ENCODE measurements around the gene NBEAL2.
A peak's percentile ranks its signal among the peaks of the same experiment; 100 is the strongest.

Gene NBEAL2

DNA sequence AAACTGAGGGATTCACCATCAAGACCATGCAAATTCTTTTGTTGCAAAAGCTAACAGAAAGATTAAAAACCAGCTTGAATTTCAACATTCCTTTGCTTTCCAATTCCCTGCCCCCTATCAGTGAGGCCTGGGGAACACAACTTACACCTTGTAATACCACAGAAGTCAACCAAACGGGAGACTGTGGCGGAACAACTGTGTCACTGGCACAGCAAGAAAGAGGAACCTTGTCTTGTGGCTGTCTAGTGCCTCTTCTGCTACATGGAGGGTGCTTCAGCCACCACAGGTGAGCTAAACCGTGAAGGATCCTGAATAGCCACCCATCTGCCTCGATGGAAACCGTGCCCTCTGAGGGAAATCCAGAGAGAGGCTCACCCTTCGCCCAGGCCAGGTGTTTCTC lies 14.3 kb upstream of the NBEAL2 start:
- DNase-seq: peak; percentile 75 to 77

GRCh38 chr3:46966811-46967210 lies 12.7 kb upstream of the NBEAL2 start:
- DNase-seq: peak; percentile 8 to 11

DNA sequence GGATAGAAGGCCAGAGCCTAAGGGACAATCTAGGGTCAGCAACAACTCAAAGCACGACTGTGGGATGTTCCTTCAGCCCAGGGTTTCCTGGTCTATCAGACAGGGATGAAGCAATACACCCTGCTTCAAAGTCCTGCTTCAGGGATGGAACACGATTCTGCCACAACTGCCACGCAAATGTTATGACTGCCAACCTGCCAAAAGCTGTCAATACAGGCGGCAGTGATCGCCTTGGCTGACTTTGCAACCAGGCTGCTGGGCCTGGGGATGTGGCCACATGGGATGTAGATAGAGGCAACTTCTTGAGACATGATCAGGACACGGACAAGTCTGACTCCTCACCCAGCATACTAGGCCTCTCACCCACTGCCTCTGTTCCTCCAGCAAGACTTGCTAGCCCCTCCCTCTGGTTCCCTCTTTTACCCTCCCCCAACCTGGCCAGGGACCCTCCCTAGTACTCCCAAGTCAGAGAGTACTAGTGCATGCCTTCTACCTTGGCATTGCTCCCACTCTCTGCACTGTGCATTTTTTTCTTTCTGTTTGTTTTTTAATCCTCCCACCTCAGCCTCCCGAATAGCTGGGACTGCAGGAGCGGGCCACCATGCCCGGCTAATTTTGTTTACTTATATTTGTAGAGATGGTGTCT lies 10.6 kb upstream of the NBEAL2 start:
- DNase-seq: no peak

DNA sequence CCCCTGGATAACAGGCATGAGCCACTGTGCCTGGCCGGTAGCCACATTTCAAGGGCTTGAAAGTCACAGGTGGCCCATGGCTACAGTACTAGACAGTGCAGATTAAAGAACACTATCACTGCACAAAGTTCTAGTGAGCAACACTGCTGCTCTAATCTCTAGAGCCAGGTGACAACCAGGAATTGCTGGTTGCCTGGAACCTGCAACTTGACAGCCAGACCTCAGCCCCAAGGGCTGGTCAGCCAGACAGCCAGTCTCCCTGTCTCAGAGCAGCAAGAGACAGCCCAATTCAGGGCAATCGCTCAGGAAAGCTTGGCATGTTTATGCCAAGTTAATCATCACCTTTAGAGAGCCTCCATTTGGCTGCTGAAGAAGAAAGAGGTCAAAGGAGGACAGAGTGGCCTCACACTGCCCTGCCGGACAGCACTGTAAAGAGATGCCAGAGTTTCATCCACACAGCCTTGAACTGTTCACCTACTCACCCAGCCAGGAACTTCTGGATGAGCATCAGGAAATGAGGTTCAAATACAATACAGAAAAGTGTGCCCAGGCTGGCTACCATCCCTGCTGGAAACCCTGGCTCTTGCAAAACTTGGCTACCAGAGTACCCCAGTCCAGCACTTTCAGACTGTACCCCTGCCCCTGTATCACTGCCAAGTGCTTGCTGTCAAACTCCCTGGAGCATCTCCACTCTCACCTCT lies 8.9 kb upstream of the NBEAL2 start:
- DNase-seq: no peak

- DNase-seq: no peak
Measured at GRCh38 chr3:46971151-46971550, 8.3 kb upstream of the NBEAL2 start.

DNA sequence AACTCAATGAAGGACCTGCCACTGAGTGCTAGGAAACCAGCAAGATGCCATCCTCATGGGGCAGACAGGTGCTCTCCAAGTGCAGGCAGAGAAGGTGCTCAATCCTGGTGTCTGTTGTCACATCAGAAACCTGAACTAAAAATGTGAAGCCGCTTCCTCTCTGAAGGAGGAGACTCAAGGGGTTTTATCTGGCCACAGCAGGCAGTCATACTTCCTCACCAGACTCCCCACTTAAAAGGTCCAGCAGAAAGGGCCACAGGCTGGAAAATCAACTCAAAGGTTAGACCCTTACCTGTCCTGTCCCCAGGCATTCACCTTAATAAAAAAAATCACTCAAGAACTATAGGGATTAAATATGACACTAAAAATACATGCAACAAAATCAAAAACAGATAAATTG lies 7.7 kb upstream of the NBEAL2 start:
- peak; percentile 25 to 32 for DNase-seq

DNA sequence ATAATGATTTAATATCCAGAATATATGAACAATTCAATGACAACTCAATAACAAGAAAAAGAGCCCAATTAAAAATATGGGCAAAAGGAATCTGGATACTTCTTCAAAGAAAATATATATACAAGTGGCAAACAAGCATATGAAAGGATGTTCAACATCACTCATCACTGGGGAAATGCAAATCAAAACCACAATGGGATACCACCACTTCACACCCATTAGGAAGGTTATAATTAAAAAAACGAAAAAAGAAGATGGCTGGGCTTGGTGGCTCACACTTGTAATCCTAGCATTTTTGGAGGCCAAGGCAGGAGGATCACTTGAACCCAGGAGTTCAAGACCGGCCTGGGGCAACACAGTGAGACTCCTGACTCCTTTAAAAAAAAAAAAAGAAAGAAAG lies 7.1 kb upstream of the NBEAL2 start:
- no peak for DNase-seq

DNA sequence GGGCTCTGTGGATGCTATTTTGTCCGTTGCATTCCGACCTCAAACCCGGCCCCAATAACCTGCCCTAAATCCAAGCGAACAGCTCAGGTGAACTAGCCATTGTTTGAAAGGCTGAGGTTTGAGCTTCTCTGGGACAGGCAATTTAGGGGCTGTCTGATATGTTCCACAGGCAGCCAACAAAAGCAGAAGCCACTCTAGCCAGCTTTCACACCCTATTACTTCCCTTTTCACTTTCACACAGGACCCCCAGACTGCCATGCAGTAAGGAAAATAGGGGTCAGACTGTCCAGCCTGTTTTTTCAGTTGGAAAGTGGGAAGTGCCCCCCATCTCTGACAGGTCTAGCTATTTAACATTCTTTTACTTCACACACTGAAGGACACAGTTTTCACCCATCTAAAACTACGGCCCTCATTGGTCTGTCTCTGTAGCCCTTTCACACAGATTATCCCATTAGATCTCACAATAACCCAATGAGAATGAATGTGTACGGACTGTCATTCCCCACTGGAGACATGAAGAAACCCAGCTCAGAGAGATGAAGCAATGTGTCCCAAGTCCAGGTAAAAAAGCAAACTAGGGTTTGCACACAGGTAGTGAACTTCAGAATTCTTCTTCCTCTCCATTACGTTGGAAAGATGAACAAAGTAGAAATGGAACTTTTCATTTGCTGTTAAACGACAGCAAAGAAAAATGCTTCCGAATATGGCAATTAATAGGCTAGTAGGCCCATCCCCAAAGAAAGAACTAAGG lies 4.9 kb upstream of the NBEAL2 start:
- peak; percentile 51 for DNase-seq

- DNase-seq: peak; percentile 98 to 99
Measured at GRCh38 chr3:46976326-46977190, 2.9 kb upstream of the NBEAL2 start, which contains the start of gene CCDC12. TSS of gene CCDC12 (minus strand) at chr3:46976745. CDS start at chr3:46976732, 13 bp downstream.

DNA sequence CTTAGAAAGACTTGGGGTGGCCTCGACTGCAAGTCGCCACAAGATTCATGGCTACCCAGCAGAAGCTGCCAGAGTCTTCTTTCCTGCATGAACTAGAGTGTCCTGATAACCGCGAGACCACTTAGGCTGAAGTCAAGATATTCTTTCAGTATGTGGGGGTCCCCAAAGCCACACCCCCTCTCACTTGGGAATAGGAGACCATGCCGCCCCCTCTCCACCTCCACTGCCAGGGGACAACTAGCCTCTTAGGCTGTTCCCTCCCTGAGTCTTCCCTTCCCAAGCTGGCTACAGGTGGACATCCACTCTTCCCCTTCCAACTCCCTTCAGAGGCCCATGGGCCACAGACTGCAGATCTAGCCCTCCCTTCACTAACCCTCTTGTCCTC lies 1.7 kb upstream of the NBEAL2 start:
- no peak for DNase-seq

DNA sequence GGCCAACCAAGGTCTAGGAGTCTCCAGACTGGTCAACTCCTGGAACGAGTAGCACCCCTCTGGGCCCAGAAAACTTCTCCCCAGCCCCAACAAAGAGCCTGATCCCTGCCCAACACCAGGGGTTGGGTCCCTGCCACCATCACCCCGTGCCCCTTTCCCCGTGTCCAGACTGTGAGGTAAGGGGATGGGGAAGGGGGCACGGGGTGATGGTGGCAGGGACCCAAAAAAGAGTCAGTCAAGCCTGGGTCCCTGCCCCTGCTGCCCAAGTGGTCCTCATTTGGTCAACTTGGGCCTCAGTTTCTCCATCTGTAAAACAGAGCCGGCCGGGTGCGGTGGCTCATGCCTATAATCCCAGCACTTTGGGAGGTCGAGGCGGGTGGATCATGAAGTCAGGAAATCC lies 1.1 kb upstream of the NBEAL2 start:
- DNase-seq: no peak

DNA sequence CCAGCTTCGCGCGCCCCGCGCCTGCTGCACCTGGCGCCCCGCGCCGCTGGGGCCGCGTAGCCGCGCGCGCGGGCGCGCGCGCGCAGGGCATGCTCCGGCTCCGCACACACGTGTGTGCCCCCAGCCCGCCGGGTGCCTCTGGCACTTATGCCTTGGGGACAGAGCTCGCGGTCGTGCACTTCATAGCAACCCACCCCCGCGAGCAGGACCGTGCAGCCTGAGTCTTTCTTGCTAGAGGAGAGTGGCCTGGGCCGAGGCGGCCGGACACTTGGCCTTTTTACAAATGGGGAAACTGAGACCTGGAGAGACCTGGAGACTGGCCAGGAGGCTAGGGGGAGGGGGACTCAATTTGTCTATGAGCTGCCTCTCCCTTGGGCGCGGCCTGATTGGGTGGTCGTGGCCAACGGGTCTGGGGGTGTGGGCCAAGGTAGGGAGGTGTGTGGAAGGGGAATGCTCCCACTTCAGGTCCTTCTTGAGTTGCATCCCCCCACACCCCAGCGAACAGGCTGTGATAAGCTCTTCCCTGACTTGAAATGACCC lies 562 bp downstream of the NBEAL2 start:
- no peak for DNase-seq

- peak; percentile 16 to 20 for DNase-seq
Measured at GRCh38 chr3:46981932-46982471, 2.5 kb downstream of the NBEAL2 start.

GRCh38 chr3:46982546-46982945 lies 3.1 kb downstream of the NBEAL2 start:
- no peak for DNase-seq

GRCh38 chr3:46984591-46985459 lies 5.4 kb downstream of the NBEAL2 start:
- DNase-seq: no peak

DNA sequence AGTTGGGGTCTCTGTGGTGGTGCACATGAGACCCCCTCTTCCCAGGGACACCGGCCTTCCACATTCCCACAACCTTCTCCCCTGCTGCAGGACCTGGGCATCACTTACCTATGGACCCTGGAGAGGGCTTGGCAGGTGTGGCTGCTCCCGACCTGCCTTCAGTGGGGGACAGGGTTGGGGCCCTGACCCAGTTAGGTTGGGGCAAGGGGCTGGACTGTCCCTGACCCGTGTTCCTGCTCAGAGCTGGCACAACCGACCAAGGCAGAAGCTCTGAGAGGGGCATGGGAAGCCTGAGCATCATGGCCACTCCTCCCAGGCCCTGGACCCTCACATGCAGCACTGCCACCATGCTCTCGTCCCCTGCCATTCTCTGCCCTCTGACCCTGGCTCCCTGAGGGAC lies 6.1 kb downstream of the NBEAL2 start:
- no peak for DNase-seq

GRCh38 chr3:46986055-46986730 lies 6.7 kb downstream of the NBEAL2 start:
- no peak for DNase-seq

DNA sequence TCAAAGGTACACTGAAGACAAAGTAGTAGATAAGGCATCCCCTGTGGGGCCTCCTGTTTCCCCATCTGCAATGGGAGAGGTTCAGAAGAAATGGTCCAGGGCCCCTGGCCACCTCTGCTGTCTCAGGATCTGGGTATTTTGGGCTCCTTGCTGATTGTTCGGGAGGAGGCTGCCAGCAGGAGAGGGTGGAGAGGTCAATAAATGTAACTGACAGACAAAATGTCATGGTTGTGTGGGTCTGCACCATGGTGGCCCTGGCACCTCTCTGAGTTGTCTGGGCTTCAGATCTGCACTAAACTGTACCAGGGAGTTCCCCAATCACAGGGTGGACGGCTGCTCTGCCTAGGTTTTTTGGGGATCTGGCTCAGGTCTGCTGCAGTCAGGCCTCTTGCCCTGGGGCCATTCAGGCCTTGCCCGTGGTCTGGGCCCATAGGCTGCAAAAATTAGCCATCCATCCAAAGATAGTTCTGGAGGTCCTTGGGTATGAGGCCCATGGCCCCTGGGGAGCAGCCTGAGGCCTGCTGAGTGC lies 7.4 kb downstream of the NBEAL2 start:
- DNase-seq: no peak

- peak; percentile 30 to 64 for DNase-seq
Measured at GRCh38 chr3:46987319-46987742, 7.9 kb downstream of the NBEAL2 start.

- peak; percentile 88 to 93 for DNase-seq
Measured at GRCh38 chr3:46987743-46988401, 8.4 kb downstream of the NBEAL2 start.
